Upper lobe of right lung (tissue), 1 donor: ENCODE results near the gene NUMB. TPM values are rescaled to one million over a fixed set of nuclear protein-coding genes. Genes with fewer than 3 reads are reported as not detected.
"Not testable (repeated sequence)": the region's sequence is repeated elsewhere in the genome, so short reads cannot be mapped to it uniquely, and the experiment has no call there.

Source experiments
- ATAC-seq: fragments of 200-7000 bp; cut with Tn5 transposase; one replicate; pipeline ENCODE4 v1.9.1; 2020; ENCODE audit warnings: mild to moderate bottlenecking, moderate library complexity
- DNase-seq: peaks from one replicate; pipeline ENCODE4 v3.0.0-alpha.2; 2020
- H3K27ac ChIP-seq: fragments of 200-600 bp; one replicate; pipeline ENCODE4 v1.8.0; 2022
- H3K27me3 ChIP-seq: fragments of 200-600 bp; one replicate; pipeline ENCODE4 v1.8.0; 2022; ENCODE audit warnings: mild to moderate bottlenecking
- H3K36me3 ChIP-seq: fragments of 200-600 bp; one replicate; pipeline ENCODE4 v1.8.0; 2022
- H3K4me1 ChIP-seq: fragments of 200-600 bp; one replicate; pipeline ENCODE4 v1.8.0; 2022
- H3K4me3 ChIP-seq: fragments of 200-600 bp; one replicate; pipeline ENCODE4 v1.8.0; 2022; ENCODE audit warnings: mild to moderate bottlenecking
- H3K9me3 ChIP-seq: fragments of 200-600 bp; one replicate; pipeline ENCODE4 v1.8.0; 2022
- intact Hi-C: fragments of 100-400 bp; cut with DNase I; formaldehyde crosslinking; loops from one replicate; pipeline ENCODE4 v1.11.0; 2022
- total RNA-seq: library from RNA; stranded (reverse); fragmentation: NEBNext Ultra II Directional; extraction: Animal tissue kit (Norgen Biotek cat#: 25700); gene quantifications from one replicate; pipeline ENCODE4 v1.2.1, GENCODE V29; 2021
- TF ChIP-seq, protein P1 (sequence below): fragments of 200-600 bp; IDR thresholded peaks from one replicate; pipeline ENCODE4 v1.8.0; 2022; ENCODE audit warnings: antibody characterized with exemption
- donor health status: DM: no; HTN: yes; CAD: no; lungs with severe emphysema.

Gene NUMB
- total RNA-seq, 1 donor from 2014 or later, result 139 TPM

DNA sequence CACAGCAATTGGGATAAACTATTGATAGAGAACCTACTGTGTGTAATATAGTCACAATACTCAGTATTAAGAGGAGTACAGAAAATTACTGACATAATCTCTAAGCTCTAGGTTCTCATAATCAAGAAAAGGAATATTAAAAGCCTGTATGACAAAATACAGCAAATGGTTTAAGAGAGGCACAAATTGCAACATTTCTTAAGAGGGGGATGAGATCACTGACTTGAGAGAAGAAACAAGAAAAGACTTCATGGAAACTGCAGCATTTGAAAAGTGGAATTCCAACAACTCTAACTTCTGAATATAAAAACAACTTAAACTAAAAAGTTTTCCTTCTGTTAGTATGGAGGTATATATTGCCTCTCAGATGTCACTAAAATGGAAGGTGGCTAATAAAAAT is 89.7 kb downstream of the NUMB start:
- DNase-seq, result no peak
- TF ChIP-seq, protein P1, sequence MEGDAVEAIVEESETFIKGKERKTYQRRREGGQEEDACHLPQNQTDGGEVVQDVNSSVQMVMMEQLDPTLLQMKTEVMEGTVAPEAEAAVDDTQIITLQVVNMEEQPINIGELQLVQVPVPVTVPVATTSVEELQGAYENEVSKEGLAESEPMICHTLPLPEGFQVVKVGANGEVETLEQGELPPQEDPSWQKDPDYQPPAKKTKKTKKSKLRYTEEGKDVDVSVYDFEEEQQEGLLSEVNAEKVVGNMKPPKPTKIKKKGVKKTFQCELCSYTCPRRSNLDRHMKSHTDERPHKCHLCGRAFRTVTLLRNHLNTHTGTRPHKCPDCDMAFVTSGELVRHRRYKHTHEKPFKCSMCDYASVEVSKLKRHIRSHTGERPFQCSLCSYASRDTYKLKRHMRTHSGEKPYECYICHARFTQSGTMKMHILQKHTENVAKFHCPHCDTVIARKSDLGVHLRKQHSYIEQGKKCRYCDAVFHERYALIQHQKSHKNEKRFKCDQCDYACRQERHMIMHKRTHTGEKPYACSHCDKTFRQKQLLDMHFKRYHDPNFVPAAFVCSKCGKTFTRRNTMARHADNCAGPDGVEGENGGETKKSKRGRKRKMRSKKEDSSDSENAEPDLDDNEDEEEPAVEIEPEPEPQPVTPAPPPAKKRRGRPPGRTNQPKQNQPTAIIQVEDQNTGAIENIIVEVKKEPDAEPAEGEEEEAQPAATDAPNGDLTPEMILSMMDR, result no peak
- Histone ChIP-seq H3K27ac (no peak overlapping the region), H3K9me3 (no peaks in the 10 kb centered on the region), H3K4me3 (no peak overlapping the region), H3K4me1 (no peaks in the 10 kb centered on the region), H3K36me3 (no peaks in the 10 kb centered on the region), H3K27me3 (no peaks in the 10 kb centered on the region)
- intact Hi-C loops, result no loop called here
- ATAC-seq, result no peak

- H3K27me3 ChIP-seq, result no peaks in the 10 kb centered on the region
- H3K27ac ChIP-seq, result no peak overlapping the region
- TF ChIP-seq, protein P1, result no peak
- DNase-seq, result no peak
- no peaks in the 10 kb centered on the region for H3K36me3 ChIP-seq
- H3K4me3 ChIP-seq, result no peak overlapping the region
- no peak for ATAC-seq
- H3K4me1 ChIP-seq, result no peaks in the 10 kb centered on the region
- no peaks in the 10 kb centered on the region for H3K9me3 ChIP-seq
- intact Hi-C loops, result no loop called here
Measured at GRCh38 chr14:73365727-73366126, 92.6 kb downstream of the NUMB start.

DNA sequence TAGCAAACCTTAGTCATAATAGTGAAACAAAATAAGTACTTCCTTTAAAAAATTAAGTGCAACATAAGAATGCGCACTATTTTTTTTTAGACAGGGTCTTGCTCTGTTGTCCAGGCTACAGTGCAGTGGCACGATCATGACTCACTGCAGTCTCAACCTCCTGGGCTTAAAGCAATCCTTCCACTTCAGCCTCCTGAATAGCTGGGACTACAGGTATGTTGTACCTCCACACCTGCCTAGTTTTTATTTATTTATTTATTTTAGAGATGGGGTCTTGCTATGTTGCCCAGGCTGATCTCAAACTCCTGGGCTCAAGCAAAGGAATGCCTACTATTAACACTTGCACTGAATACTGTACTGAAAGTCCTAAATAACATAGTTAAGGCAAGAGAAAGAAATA is 93.8 kb downstream of the NUMB start:
- TF ChIP-seq, protein P1, result no peak
- intact Hi-C loops, result no loop called here
- no peaks in the 10 kb centered on the region for H3K4me1 ChIP-seq
- DNase-seq (no peak), ATAC-seq (no peak)
- H3K27ac ChIP-seq, result no peak overlapping the region
- H3K27me3 ChIP-seq, result no peaks in the 10 kb centered on the region
- no peak overlapping the region for H3K4me3 ChIP-seq
- H3K36me3 ChIP-seq, result no peaks in the 10 kb centered on the region
- no peaks in the 10 kb centered on the region for H3K9me3 ChIP-seq

GRCh38 chr14:73359445-73359844 is 98.9 kb downstream of the NUMB start:
- intact Hi-C loops, result no loop called here
- Histone ChIP-seq H3K27ac (no peak overlapping the region), H3K27me3 (no peaks in the 10 kb centered on the region), H3K36me3 (peaks cover 18% of the 10 kb centered on the region), H3K4me3 (no peak overlapping the region), H3K9me3 (no peaks in the 10 kb centered on the region), H3K4me1 (no peaks in the 10 kb centered on the region)
- DNase-seq (no peak), ATAC-seq (no peak)
- TF ChIP-seq, protein P1, result no peak

DNA sequence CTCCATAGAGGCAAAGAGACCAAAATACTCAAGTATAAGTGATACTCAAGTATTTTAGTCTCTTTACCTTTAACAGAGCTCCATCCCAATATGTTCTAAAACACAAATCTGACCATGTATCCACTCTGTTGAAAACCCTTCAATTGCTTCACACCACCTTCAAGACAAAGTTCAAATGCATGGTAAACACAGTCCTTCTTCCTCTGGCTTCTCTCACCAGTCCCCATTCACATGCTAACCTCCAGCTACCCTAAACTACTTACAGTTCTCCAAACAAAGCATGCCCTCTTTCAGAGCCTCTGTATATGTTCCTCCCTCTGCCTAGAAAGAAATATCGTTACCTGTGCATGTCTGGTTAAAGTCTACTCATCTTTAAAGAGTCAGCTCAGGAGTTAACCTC is 100.2 kb downstream of the NUMB start:
- Histone ChIP-seq H3K4me1 (no peaks in the 10 kb centered on the region), H3K36me3 (peaks cover 30% of the 10 kb centered on the region), H3K27me3 (no peaks in the 10 kb centered on the region), H3K9me3 (no peaks in the 10 kb centered on the region), H3K27ac (no peak overlapping the region), H3K4me3 (no peak overlapping the region)
- intact Hi-C loops, result no loop called here
- DNase-seq (no peak), ATAC-seq (no peak)
- TF ChIP-seq, protein P1, result no peak

DNA sequence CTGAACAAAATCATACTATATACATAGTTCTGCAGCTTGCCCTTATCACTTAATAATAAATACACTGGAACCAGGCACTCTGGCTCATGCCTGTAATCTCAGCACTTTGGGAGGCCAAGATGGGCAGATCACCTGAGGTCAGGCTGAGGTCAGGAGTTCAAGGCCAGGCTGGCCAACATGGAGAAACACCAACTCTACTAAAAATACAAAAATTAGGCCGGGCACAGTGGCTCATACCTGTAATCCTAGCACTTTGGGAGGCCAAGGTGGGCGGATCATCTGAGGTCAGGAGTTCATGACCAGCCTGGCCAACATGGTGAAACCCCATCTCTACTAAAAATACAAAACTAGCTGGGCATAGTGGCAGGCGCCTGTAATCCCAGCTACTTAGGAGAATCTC is 109.3 kb downstream of the NUMB start:
- peaks cover 11% of the 10 kb centered on the region for H3K36me3 ChIP-seq
- H3K4me3 ChIP-seq, ATAC-seq, H3K27me3 ChIP-seq, H3K27ac ChIP-seq, intact Hi-C loops, H3K4me1 ChIP-seq, H3K9me3 ChIP-seq, DNase-seq: not testable (repeated sequence)
